CD4-positive, alpha-beta T cell treated with Interleukin-15 for 4 hours (primary cell): Measurements from ENCODE around the gene NACC2.
"Not testable (repeated sequence)": the region's sequence is repeated elsewhere in the genome, so short reads cannot be mapped to it uniquely, and the experiment has no call there.

ENCODE experiments used
- DNase-seq: peaks from one replicate; pipeline ENCODE4 v3.0.0-alpha.2; 2020; ENCODE audit warnings: low spot score

The NACC2 gene

DNA sequence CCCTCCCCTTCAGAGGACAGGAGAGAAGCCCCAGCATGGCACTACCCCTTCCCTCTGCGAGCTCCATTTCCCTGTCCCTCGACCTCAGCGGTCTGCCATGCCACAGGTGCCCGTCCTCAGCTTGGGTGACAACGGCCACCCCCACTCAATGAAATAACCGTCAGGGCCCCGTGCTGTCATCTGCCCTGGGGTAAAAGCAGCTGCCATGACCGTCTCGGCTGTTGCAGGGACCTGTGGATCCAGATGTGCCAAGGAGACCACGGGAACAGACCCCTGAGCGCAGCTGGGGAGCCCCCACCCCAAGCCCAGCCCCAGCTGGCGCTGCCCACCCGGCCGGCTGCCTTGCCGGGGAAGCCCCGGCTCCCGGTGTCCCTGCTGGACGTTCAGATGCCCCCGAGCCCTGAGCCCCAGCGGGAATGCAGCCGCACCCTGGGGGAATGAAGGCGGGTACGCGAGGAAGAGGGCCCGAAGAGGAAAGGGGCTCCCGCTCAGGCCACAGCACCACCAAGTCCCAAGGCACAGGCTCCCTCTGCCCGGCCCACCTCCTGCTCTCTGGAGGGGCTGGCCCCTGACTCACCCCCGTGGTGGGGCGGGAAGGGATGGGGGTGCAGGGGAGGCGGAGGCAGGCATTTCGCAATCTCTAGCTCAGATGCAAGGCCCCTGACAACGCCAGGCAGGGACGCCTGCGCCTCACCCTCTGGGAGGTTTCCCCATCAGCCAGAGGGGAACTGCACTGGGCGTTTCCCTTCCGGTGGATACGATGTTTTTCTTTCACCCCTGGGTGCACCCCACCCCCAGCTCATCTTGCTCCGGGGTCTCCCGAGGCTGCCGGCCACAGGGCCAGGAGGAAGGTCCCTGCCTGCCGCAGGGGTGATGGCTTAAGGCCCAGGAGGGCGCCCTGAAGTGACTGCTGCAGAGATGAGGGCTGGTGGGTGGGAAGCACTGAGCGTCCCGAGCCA, 49.2 kb downstream of the NACC2 start:
- DNase-seq = peak; percentile 4

DNA sequence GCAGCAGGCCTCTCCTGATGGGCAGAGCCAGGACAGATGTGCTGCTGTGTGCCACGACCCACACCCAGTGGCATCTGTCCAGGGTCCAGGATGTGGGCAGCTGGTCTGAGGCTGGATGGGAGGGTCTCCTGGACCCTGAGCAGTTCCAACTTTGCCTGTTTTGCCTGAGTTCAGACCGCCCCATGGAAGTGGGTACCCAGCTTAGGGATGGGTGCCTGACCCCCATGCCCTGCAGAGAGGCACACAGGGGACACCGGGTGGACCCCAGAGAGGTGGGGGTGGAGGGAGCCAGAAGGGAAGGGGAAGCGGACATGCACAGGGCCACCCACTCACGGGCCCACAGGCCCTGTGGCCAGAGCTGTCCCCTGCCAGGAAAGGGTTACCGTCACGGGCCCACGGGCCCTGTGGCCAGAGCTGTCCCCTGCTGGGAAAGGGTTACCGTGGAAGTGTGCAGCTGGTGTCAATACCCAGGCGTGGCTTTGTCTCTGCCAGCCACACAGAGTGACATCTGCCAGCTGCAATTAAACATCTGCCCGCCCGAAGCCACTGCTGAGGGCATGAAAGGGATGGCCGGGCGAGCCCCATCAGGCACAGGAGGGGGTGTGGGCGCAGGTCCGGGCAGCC, 50.0 kb downstream of the NACC2 start:
- DNase-seq = no peak

DNA sequence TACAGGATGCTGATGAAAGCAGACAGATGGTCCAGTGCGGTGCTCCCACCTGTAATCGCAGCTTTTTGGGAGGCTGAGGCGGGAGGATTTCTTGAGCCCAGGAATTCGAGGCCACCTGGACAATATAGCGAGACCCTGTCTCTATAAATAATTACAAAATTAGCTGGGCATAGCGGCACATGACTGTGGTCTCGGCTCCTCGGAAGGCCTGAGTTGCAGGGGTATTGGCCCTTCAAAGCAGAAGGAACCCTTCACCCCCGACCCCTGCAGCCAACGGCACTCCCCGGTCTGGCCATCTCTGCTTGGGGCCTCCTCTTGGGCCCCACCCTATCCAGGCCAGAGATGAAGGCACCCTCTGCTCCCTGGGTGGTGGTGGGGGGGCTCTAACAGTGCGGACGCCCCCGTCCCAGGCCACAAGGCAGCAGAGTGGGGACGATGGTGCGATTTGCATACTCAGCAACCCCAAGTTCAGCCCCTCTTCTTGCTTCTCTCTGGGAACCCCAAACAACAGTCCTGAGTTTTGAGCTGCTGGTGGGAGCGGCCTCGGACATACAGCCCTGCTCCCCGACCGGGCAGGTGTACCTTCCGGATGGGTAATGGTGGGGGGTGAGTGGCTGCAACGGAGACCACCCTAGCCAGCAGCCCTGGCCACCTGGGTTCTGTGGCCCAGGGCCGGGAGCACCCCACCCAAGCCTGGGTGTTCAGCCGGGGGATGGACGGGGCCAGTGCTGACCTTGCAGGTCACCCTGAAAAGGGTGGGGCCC, 50.7 kb downstream of the NACC2 start:
- no peak for DNase-seq

DNA sequence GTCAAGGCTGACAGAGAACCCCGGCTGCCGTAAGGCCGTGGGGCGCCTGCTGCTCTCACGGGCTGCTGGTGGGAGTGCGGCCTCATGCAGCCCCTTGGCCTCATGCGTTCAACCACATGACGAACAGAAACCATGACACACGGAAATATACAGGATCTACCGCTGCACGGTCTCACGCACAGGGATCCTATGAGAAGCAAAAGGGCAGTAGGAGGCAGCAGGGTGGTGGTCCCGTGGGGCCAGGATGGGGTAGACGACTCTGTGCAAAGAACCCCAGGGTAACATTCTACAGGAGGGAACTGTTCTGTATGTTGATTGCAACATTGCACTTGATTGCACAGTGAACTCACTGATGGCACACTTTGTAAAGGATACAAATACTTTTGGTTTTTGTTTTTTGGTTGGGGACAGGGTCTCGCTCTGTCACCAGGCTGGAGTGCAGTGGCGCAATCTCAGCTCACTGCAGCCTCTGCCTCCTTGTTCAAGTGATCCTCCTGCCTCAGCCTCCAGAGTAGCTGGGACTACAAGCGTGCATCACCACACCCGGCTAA, 51.6 kb downstream of the NACC2 start:
- DNase-seq = no peak

DNA sequence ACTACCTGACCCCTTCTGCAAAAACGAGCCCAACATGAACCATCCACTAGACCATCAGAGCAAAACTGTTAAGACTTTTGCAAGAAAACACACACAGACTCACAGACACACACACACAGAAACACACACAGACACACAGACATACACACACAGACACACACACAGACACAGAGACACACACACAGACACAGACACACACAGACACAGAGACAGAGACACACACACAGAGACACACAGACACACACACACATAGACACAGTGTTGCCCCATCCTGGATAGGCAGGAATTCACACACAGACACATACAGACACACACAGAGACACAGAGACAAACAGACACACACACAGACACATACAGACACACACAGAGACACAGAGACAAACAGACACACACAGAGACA, 52.5 kb downstream of the NACC2 start:
- no peak for DNase-seq

DNA sequence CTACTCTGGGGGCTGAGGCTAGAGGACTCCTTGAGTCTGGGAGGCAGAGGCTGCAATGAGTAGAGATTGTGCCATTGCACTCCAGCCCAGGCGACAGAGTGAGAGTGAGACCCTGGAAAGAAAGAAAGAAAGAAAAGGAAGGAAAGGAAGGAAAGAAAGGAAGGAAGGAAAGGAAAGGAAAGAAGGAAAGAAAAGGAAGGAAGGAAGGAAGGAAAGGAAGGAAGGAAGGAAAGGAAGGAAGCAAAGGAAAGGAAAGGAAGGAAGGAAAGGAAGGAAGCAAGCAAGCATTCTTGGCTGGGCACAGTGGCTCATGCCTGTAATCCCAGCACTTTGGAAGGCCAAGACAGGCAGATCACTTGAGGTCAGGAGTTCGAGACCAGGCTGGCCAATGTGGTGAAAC, 54.2 kb downstream of the NACC2 start:
- DNase-seq = not testable (repeated sequence)

DNA sequence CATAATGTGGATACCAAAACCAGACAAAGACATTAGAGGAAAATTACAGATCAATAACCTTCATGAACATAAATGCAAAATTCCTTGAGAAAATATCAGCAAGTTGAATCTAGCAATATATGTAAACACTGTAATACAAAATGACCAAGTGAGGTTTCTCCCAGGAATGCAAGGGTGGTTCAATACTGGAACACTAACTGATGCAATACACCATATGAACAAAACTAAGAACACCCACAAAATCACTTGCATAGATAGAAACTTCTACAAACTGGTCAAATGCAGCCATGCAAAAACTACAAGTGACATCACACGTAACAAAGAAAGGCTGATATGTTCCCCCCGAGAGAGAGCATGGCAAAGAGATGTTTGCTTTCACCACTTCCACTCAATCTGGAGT, 55.6 kb downstream of the NACC2 start:
- no peak for DNase-seq

DNA sequence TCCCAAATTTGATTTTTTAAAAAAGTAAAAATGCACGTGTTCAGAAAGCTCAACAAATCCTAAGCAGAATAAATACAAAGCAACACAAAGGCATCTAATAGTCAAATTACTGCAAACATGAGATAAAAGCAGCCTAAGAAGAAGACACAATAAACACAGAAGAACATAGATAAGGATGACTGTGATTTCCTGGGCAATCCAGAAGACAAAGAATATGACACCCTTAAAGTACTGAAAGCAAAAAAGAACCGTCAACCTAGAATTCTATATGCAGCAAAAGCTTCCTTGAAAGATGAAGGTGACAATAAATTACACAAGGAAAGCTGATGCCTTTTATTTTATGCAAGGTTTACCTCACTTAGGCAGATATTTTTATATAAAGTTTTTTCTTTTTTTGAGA, 58.2 kb downstream of the NACC2 start:
- DNase-seq = no peak

DNA sequence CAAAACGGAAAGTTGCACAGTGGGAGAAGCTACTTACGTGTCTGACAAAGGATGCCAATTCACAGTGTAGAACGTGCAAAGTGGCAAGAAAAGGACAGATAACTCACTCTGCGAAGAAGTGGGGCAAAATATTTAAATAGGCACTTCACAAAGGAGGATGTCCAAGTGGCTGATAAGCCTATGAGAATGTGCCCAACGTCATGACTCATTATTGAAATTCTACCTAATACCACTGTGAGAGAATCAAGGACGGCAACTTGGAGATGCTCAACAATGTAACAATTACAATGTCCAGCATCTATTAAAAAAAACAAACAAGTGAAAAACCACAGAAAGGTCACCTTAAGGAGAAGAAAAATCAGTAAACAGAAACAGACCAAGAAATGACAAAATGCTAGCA, 59.0 kb downstream of the NACC2 start:
- no peak for DNase-seq

DNA sequence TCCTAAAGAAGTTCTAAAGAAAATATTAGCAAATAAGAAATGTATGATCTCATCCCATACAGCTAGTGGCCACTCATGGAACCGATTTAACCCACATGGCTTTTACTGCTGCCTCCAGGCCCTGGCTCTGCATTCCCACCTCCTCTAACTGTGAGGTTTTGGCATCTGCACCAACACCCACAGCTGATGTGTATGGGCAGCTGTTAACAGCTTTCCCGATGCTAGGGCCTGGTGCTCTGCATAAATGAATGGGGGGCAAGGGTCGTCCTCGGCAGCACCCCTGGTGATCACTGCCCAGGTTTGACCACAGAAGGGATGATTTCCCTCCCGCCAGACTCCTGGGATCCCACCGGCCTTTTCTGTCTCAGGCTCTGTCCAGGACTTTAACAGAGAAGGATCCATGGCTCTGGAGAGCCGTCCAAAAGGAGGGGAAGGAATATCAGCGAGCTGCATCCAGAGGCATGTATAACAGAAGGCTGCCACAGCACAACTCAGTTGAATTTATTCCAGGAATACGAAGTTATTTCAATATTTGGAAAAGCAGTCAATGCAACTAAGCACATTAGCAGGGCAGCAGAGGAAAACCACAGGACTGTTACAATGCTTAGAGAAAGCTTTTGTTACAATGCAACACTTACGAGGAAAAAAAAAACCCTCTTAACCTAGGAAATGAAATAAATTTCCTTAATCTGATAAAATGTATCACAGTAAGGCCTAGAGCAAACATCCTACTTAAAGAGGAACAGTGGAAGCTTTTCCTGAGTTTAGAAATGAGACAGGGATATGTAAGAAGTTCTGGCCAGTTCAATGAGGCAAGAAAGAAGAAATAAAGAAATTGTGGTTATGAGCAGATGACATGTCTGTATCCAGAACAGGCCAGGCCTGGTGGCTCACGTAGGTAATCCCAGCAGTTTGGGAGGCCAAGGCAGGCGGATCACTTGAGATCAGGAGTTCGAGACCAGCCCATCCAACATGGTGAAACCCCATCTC, 63.1 kb downstream of the NACC2 start:
- no peak for DNase-seq

DNA sequence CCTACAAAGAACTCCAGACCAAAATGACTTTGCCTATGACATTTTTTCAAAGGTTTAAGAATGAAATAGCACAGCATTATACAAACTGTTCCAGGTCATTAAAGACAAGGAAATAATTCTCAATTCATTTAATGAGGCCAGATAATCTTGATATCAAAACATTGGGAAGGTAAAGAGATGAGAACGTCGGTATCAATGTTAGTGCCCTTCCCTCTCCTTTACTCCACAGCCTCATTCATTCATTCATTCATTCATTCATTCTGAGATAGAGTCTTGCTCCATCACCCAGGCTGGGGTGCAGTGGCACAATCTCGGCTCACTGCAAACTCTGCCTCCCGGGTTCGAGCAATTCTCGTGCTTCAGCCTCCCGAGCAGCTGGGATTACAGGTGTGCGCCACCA, 64.0 kb downstream of the NACC2 start:
- DNase-seq = no peak

DNA sequence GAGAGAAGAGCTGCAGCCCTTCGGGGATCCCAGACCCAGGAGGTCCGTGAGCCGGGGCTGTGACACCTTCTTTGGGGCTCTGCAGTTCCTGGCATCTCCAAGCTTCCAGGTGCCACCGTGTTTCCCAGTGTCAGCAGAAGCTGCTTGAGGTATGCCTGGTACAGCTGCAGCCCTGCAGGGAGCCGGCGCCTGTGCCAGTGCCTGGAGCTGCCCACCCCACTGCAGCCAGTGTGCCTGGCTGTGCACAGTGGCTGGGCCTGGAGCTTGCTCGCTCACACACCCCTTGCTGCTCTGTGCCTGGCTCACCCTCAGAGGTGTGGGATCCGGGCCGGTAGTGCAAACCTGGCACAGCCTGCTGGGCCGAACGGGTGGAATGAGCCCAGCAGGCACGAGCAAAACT, 65.5 kb downstream of the NACC2 start:
- no peak for DNase-seq

DNA sequence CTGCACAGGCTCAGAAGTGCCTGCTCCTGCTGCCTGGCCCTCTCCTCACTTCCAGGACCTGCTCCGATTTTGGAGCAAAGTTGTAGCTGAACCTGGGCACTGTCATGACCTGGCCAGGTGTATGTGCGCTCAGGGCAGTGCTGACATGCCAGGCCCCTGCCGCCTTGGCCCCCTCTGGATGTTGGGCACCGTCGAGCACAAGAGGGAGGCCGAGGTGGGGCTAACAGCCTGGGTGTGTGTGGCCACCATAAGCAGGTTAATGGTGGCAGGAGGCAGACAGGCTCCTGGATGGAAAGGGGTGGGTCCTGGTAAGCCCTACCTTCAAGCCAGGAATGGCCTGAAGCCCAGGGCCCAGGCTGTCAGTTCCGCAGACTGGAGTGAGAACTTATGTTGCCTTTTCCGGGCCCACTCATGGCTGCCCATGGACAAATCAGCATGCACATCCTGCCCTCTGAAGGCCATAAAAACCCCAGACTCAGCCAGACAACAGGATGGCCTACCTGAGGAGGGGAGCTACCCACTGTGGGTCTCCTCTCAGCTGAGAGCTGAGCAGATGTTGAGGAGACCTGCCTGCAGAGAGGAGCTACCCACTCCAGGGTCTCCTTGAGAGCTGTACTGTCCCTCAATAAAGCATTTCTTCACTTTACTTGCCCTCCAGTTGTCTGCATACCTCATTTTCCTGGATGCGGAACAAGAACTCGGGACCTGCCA, 66.2 kb downstream of the NACC2 start:
- no peak for DNase-seq

DNA sequence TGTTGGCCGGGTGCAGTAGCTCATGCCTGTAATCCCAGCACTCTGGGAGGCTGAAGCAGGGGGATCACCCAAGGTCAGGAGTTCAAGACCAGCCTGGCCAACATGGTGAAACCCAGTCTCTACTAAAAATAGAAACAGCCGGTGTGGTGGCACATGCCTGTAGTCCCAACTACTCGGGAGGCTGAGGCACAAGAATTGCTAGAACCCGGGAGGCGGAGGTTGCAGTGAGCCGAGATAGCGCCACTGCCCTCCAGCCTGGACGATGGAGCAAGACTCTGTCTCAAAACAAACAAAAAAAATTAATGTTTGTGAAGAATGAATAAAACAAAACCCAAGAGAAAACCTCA, 68.2 kb downstream of the NACC2 start:
- not testable (repeated sequence) for DNase-seq

DNA sequence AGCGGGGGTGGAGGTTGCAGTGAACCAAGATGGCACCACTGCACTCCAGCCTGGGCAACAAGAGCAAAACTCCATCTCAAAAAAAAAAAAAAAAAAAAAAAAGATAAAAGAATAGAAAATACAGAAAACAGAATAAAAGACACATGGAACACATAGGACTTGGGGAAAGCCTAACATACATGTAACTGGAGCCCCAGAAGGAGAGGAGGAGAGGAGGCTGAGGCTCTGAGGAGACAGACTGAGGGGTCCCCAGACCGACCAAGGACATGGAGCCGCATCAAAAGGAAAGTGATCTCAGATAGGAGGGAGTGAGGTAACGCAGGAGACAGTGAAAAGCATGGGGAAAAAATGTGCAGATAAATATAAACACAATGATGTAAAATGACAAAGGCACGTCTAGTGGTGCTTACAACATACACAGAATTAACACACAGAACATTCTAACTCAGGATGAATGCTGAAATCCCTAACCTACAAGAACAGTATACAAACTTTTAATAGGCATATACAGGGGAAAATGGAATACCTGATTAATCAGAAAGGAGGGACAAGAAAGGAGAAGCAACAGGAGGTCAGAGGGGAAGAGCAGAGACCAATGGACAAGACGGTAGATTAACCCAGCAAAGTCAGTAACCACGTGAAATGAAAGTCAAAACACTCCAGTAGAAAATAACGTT, 68.7 kb downstream of the NACC2 start:
- no peak for DNase-seq

DNA sequence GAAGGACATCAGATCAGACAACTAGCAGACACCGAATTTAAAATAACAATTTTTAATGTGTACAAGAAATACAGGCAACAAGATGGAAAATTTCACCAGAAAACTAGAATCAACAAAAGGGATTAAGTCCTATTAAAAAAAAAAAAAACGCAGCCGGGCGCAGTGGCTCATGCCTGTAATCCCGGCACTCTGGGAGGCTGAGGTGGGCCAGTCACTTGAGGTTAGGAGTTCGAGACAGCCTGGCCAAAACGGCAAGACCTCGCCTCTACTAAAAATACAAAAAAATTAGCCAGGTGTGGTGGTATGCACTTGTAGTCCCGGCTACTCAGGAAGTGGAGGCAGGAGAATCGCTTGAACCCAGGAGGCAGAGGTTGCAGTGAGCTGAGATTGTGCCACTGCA, 69.6 kb downstream of the NACC2 start:
- no peak for DNase-seq

DNA sequence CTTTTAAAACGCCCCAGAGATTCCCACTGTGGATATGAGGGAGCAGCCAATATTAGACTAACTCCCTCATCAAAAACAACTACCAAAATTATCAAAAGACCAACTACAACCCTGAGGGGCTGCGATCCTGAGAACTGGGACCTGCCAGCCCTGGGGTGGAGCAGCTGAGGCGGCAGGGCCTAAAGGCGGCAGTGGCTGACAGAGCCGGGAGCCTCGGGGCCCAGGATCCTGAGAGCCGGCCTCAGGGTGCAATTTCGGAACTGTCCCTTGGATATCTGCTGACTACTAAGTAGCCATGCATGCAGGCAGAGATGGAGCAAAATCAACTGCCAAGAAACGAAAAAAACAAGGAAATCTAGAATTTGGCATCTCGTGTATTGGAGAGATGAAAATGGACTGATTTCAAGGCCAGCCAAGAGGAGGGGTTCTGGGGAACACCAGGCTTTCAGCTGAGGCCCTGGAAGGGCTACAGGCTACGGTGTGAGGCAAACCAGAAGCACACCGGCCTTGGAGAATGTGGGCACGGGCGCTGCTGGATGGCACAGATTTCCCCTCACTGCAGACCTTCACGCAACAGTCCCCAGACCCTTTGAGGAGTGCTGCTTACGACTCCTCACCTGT, 70.3 kb downstream of the NACC2 start:
- no peak for DNase-seq

DNA sequence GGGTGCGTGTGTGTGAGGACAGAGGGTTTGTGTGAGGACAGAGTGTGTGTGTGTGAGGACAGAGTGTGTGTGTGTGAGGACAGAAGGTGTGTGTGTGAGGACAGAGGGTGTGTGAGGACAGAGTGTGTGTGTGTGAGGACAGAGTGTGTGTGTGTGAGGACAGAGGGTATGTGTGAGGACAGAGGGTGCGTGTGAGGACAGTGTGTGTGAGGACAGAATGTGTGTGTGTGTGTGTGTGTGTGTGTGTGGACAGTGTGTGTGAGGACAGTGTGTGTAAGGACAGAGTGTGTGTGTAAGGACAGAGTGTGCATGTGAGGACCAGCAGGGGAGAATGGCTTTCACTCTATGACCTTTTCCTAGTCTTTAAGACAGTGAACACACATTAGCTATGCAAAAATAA, 70.8 kb downstream of the NACC2 start:
- no peak for DNase-seq

DNA sequence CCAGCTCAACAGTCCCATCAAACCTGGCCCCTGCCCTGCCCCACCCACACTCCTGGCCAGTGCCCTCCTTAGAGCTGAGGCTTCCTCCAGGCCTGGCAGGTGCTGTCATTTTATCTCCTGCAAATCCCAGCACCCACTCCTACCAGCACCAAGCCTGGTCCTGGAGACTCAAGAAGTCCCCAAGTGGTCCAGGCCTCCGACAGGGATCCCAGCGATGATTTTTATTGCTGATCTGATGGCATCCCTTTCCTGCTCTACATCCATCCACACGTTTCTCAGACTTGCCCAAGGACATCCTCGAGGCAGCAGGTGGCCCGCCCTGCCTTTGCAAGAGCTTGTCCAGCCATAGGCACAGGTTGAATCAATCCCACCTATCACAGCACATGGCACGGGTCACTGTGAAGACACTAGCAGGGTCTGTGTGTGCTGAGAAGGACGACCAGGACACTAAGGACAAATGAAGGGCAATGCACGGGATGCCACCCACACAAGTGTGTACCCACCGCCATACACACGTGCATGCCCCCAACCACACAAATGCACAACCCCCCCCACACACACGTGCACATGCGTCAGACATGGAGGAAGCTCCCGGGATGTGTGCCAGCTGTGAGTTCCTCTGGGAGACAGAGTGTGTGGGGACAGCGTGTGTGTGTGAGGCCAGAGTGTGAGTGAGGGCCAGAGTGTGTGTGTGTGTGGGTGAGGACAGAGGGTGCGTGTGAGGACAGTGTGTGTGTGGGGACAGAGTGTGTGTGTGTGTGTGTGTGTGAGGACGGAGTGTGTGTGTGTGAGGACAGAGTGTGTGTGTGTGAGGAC, 71.5 kb downstream of the NACC2 start:
- no peak for DNase-seq
